ENCODE measurements around the gene UBAP2L.
"Not testable (repeated sequence)": the region's sequence is repeated elsewhere in the genome, so short reads cannot be mapped to it uniquely, and the experiment has no call there.

UBAP2L gene

GRCh38 chr1:154222518-154222917 lies 1.8 kb downstream of the UBAP2L start:
- in situ Hi-C loops (cut with MboI; ENCODE audit: low sequenced_read_pairs, unreplicated experiment) = no loop called here
- DNase-seq (ENCODE audit: low spot score) = no peak
- no peak for TF ChIP-seq CTCF (IDR thresholded peaks at IDR 0.05; ENCODE audit: borderline replicate concordance, control extremely low read depth, extremely low read depth, insufficient read depth, missing control alignments)

- no peak for DNase-seq (ENCODE audit: low spot score)
- in situ Hi-C loops (cut with MboI; ENCODE audit: low sequenced_read_pairs, unreplicated experiment) = no loop called here
Measured at GRCh38 chr1:154222918-154223317, 2.2 kb downstream of the UBAP2L start.

GRCh38 chr1:154223621-154224020 lies 2.9 kb downstream of the UBAP2L start:
- in situ Hi-C loops (cut with MboI; ENCODE audit: low sequenced_read_pairs, unreplicated experiment) = no loop called here
- TF ChIP-seq CTCF (IDR thresholded peaks at IDR 0.05; ENCODE audit: borderline replicate concordance, control extremely low read depth, extremely low read depth, insufficient read depth, missing control alignments) = no peak
- no peak for DNase-seq (ENCODE audit: low spot score)

More at GRCh38 chr1:154222918-154223317, 2.2 kb downstream of the UBAP2L start:
- TF ChIP-seq CTCF (IDR thresholded peaks at IDR 0.05; ENCODE audit: borderline replicate concordance, control extremely low read depth, extremely low read depth, insufficient read depth, missing control alignments) = no peak

- no peak for TF ChIP-seq CTCF (IDR thresholded peaks at IDR 0.05; ENCODE audit: borderline replicate concordance, control extremely low read depth, extremely low read depth, insufficient read depth, missing control alignments)
- DNase-seq (ENCODE audit: low spot score) = no peak
- in situ Hi-C loops (cut with MboI; ENCODE audit: low sequenced_read_pairs, unreplicated experiment) = no loop called here
Measured at GRCh38 chr1:154225370-154225769, 4.6 kb downstream of the UBAP2L start.

GRCh38 chr1:154231112-154231511 lies 10.4 kb downstream of the UBAP2L start:
- DNase-seq (ENCODE audit: low spot score); in situ Hi-C loops (cut with MboI; ENCODE audit: low sequenced_read_pairs, unreplicated experiment): not testable (repeated sequence)

- DNase-seq (ENCODE audit: low spot score); in situ Hi-C loops (cut with MboI; ENCODE audit: low sequenced_read_pairs, unreplicated experiment): not testable (repeated sequence)
Measured at GRCh38 chr1:154233127-154233526, 12.4 kb downstream of the UBAP2L start.

GRCh38 chr1:154236855-154237254 lies 16.1 kb downstream of the UBAP2L start:
- DNase-seq (ENCODE audit: low spot score) = no peak
- no peak for TF ChIP-seq CTCF (IDR thresholded peaks at IDR 0.05; ENCODE audit: borderline replicate concordance, control extremely low read depth, extremely low read depth, insufficient read depth, missing control alignments)
- in situ Hi-C loops (cut with MboI; ENCODE audit: low sequenced_read_pairs, unreplicated experiment) = no loop called here

GRCh38 chr1:154237435-154237834 lies 16.7 kb downstream of the UBAP2L start:
- in situ Hi-C loops (cut with MboI; ENCODE audit: low sequenced_read_pairs, unreplicated experiment) = no loop called here
- DNase-seq (ENCODE audit: low spot score) = no peak
- no peak for TF ChIP-seq CTCF (IDR thresholded peaks at IDR 0.05; ENCODE audit: borderline replicate concordance, control extremely low read depth, extremely low read depth, insufficient read depth, missing control alignments)
